ENCODE results near the gene ESRRA. TPM values are rescaled to one million over a fixed set of nuclear protein-coding genes. Genes with fewer than 3 reads are reported as not detected.

Gene ESRRA
- total RNA-seq, 6 experiments from 2014 or later: 18.9 to 25.0 (median 21.7) TPM

GRCh38 chr11:64342869-64343745 lies 37.8 kb downstream of the ESRRA start:
- no peaks in the 10 kb centered on the region for H3K9me3 Mint-ChIP-seq
- no peak for DNase-seq
- no peak for TF ChIP-seq CTCF (IDR thresholded peaks at IDR 0.05)
- no peak overlapping the region; the same call in 1 of the 2 replicates for H3K27ac Mint-ChIP-seq
- no peaks in the 10 kb centered on the region for H3K4me1 Mint-ChIP-seq (ENCODE audit: low read depth)
- H3K4me3 Mint-ChIP-seq: no peak overlapping the region
- no peaks in the 10 kb centered on the region for H3K36me3 Mint-ChIP-seq (ENCODE audit: low read depth)
- peaks cover 7% of the 10 kb centered on the region for H3K27me3 Mint-ChIP-seq (ENCODE audit: insufficient read depth)

- H3K4me3 Mint-ChIP-seq: no peak overlapping the region
- H3K27ac Mint-ChIP-seq: no peak overlapping the region
- no peaks in the 10 kb centered on the region for H3K9me3 Mint-ChIP-seq
- peaks cover 7% of the 10 kb centered on the region for H3K27me3 Mint-ChIP-seq (ENCODE audit: insufficient read depth)
- TF ChIP-seq CTCF (IDR thresholded peaks at IDR 0.05): peak; percentile 61
- no peaks in the 10 kb centered on the region for H3K36me3 Mint-ChIP-seq (ENCODE audit: low read depth)
- H3K4me1 Mint-ChIP-seq (ENCODE audit: low read depth): no peaks in the 10 kb centered on the region
- no peak for DNase-seq
Observed at GRCh38 chr11:64343767-64344559, 38.6 kb downstream of the ESRRA start.

- peaks cover 7% of the 10 kb centered on the region for H3K27me3 Mint-ChIP-seq (ENCODE audit: insufficient read depth)
- no peak overlapping the region for H3K4me3 Mint-ChIP-seq
- no peaks in the 10 kb centered on the region for H3K36me3 Mint-ChIP-seq (ENCODE audit: low read depth)
- TF ChIP-seq CTCF (IDR thresholded peaks at IDR 0.05): no peak
- H3K27ac Mint-ChIP-seq: no peak overlapping the region
- no peak for DNase-seq
- no peaks in the 10 kb centered on the region for H3K4me1 Mint-ChIP-seq (ENCODE audit: low read depth)
- H3K9me3 Mint-ChIP-seq: no peaks in the 10 kb centered on the region
Observed at GRCh38 chr11:64344787-64345186, 39.5 kb downstream of the ESRRA start.

GRCh38 chr11:64347193-64347867 lies 42.0 kb downstream of the ESRRA start:
- no peak for DNase-seq
- H3K4me1 Mint-ChIP-seq (ENCODE audit: low read depth): no peaks in the 10 kb centered on the region
- H3K9me3 Mint-ChIP-seq: no peaks in the 10 kb centered on the region
- no peaks in the 10 kb centered on the region for H3K36me3 Mint-ChIP-seq (ENCODE audit: low read depth)
- peaks cover 9% of the 10 kb centered on the region for H3K27me3 Mint-ChIP-seq (ENCODE audit: insufficient read depth)
- H3K4me3 Mint-ChIP-seq: no peak overlapping the region
- TF ChIP-seq CTCF (IDR thresholded peaks at IDR 0.05): no peak
- H3K27ac Mint-ChIP-seq: no peak overlapping the region

- Mint-ChIP-seq H3K4me1 (ENCODE audit: low read depth) (no peaks in the 10 kb centered on the region), H3K9me3 (no peaks in the 10 kb centered on the region), H3K36me3 (ENCODE audit: low read depth) (no peaks in the 10 kb centered on the region), H3K27me3 (ENCODE audit: insufficient read depth) (peaks cover 8% of the 10 kb centered on the region), H3K27ac (no peak overlapping the region), H3K4me3 (no peak overlapping the region)
- TF ChIP-seq CTCF (IDR thresholded peaks at IDR 0.05): no peak
- no peak for DNase-seq
Observed at GRCh38 chr11:64348383-64349024, 43.2 kb downstream of the ESRRA start.
